Smooth muscle cell (in vitro differentiated cells): Measurements from ENCODE around the gene TMEM131L. TPM values are rescaled to one million over a fixed set of nuclear protein-coding genes. Genes with fewer than 3 reads are reported as not detected.

ENCODE experiments used
- DNase-seq: peaks from one replicate; lab custom pipeline; 2025; ENCODE audit not compliant: unreplicated experiment; lab: John Stamatoyannopoulos, UW
- H2AFZ ChIP-seq: fragments of 200-600 bp; sonication (generic); 2 replicates; pipeline ENCODE4 v1.6.0; 2016; ENCODE audit warnings: antibody characterized with exemption, low read depth, mild to moderate bottlenecking
- H3F3A ChIP-seq: fragments of 200-600 bp; sonication (generic); 2 replicates; pipeline ENCODE4 v1.6.0; 2017; ENCODE audit warnings: antibody characterized with exemption, low read depth
- H3K27ac ChIP-seq: fragments of 200-600 bp; sonication (generic); 2 replicates; pipeline ENCODE4 v1.5.1; 2016; ENCODE audit warnings: low read depth, mild to moderate bottlenecking
- H3K27me3 ChIP-seq: fragments of 200-600 bp; sonication (generic); 2 replicates; pipeline ENCODE4 v1.6.1; 2016; ENCODE audit warnings: low read depth, mild to moderate bottlenecking
- H3K36me3 ChIP-seq: fragments of 200-600 bp; sonication (generic); 2 replicates; pipeline ENCODE4 v1.5.1; 2016; ENCODE audit warnings: low read depth
- H3K4me1 ChIP-seq: fragments of 200-600 bp; sonication (generic); 2 replicates; pipeline ENCODE4 v1.5.1; 2016; ENCODE audit warnings: low read depth
- H3K4me2 ChIP-seq: fragments of 200-600 bp; sonication (generic); 2 replicates; pipeline ENCODE4 v1.6.0; 2016; ENCODE audit warnings: mild to moderate bottlenecking
- H3K4me3 ChIP-seq: fragments of 200-600 bp; sonication (generic); 2 replicates; pipeline ENCODE4 v1.5.1; 2016; ENCODE audit warnings: mild to moderate bottlenecking
- H3K79me2 ChIP-seq: fragments of 200-600 bp; sonication (generic); 2 replicates; pipeline ENCODE4 v1.6.0; 2016; ENCODE audit warnings: low read depth, mild to moderate bottlenecking
- H3K9ac ChIP-seq: fragments of 200-600 bp; sonication (generic); 2 replicates; pipeline ENCODE4 v1.6.0; 2016; ENCODE audit warnings: low read depth
- H3K9me3 ChIP-seq: fragments of 200-600 bp; sonication (generic); replicated peaks from 2 replicates; pipeline ENCODE4 v1.5.1; 2016; ENCODE audit warnings: low read depth
- H4K20me1 ChIP-seq: fragments of 200-600 bp; sonication (generic); 2 replicates; pipeline ENCODE4 v1.6.0; 2016; ENCODE audit warnings: low read depth
- CTCF ChIP-seq: fragments of 200-600 bp; sonication (generic); IDR thresholded peaks from 2 replicates; pipeline ENCODE4 v1.5.1; 2017; ENCODE audit warnings: borderline replicate concordance, mild to moderate bottlenecking, antibody characterized with exemption; ENCODE audit not compliant: insufficient read depth, poor library complexity, severe bottlenecking
- WGBS: methylation state at CpG from one replicate; pipeline ENCODE4 v1.1.7; 2016; ENCODE audit warnings: low lambda C conversion rate; 5-methylcytosine and 5-hydroxymethylcytosine counted together
- polyA plus RNA-seq: library from polyadenylated mRNA; unstranded; fragments of >200 nt; fragmentation: Nextera tagmentation; extraction: Ambion mirVana; gene quantifications from 2 replicates; pipeline ENCODE4 v1.2.1, GENCODE V29; 2016
- total RNA-seq: library from RNA; depleted of rRNA; stranded (reverse); fragments of >200 nt; gene quantifications from 2 replicates; pipeline ENCODE4 v1.2.3, GENCODE V29; 2014

Gene TMEM131L
- total and polyA plus RNA-seq, 2 experiments from 2014 or later, result 4.3 to 6.7 TPM

GRCh38 chr4:153538487-153539357, 72.6 kb downstream of the TMEM131L start:
- H4K20me1 ChIP-seq, result peaks cover 4% of the 10 kb centered on the region
- no peaks in the 10 kb centered on the region for H3K36me3 ChIP-seq
- H3K9ac ChIP-seq, result no peak overlapping the region
- no peak overlapping the region for H3K4me3 ChIP-seq
- DNase-seq, result no peak
- no peak overlapping the region for H3K27ac ChIP-seq
- no peaks in the 10 kb centered on the region for H3K79me2 ChIP-seq
- H3K4me1 ChIP-seq, result peaks cover 10% of the 10 kb centered on the region
- peaks cover 4% of the 10 kb centered on the region for H3F3A ChIP-seq
- no peak for TF ChIP-seq CTCF
- 63% methylated on average over 17 of the region's 17 CpGs for WGBS
- peak overlapping the region; percentile 13 for H3K4me2 ChIP-seq
- no peaks in the 10 kb centered on the region for H3K27me3 ChIP-seq
- H2AFZ ChIP-seq, result no peak overlapping the region
- no peaks in the 10 kb centered on the region for H3K9me3 ChIP-seq

- Histone ChIP-seq H3F3A (peaks cover 4% of the 10 kb centered on the region), H2AFZ (no peak overlapping the region), H3K4me2 (no peak overlapping the region), H3K4me1 (peaks cover 10% of the 10 kb centered on the region), H3K9me3 (no peaks in the 10 kb centered on the region), H3K79me2 (no peaks in the 10 kb centered on the region), H3K27me3 (no peaks in the 10 kb centered on the region), H3K9ac (no peak overlapping the region), H3K4me3 (no peak overlapping the region), H4K20me1 (peaks cover 4% of the 10 kb centered on the region), H3K36me3 (no peaks in the 10 kb centered on the region), H3K27ac (no peak overlapping the region)
- DNase-seq, result no peak
- WGBS, result 96% methylated on average over 3 of the region's 3 CpGs
- TF ChIP-seq CTCF, result no peak
Observed at GRCh38 chr4:153539422-153539821, 73.3 kb downstream of the TMEM131L start.

- H3K4me2 ChIP-seq, result peak overlapping the region; percentile 10
- DNase-seq, result no peak
Observed at GRCh38 chr4:153541456-153542096, 75.4 kb downstream of the TMEM131L start.

More at GRCh38 chr4:153541456-153542096, 75.4 kb downstream of the TMEM131L start:
- no peaks in the 10 kb centered on the region for H3K36me3 ChIP-seq
- H3K27me3 ChIP-seq, result no peaks in the 10 kb centered on the region
- H3F3A ChIP-seq, result peaks cover 4% of the 10 kb centered on the region
- TF ChIP-seq CTCF, result no peak
- H3K79me2 ChIP-seq, result no peaks in the 10 kb centered on the region
- H3K9me3 ChIP-seq, result no peaks in the 10 kb centered on the region
- no peak overlapping the region for H2AFZ ChIP-seq
- no peak overlapping the region for H3K27ac ChIP-seq
- 66% methylated on average over 7 of the region's 7 CpGs for WGBS
- no peak overlapping the region for H3K4me3 ChIP-seq
- H3K4me1 ChIP-seq, result peaks cover under 1% of the 10 kb centered on the region
- peaks cover 4% of the 10 kb centered on the region for H4K20me1 ChIP-seq
- H3K9ac ChIP-seq, result no peak overlapping the region
